ENCODE results near the gene PRKCE. TPM values are rescaled to one million over a fixed set of nuclear protein-coding genes. Genes with fewer than 3 reads are reported as not detected.

PRKCE gene
- total and polyA plus RNA-seq, 7 donors: 3.0 to 21.9 (median 15.8) TPM

GRCh38 chr2:45643543-45644542 is 7.6 kb upstream of the PRKCE start:
- TF ChIP-seq POLR2AphosphoS5 (IDR thresholded peaks at IDR 0.05) (peak in 1 of 4 donors; percentile 14), CTCF (IDR thresholded peaks at IDR 0.05) (peak; percentile 91 to 99 (median 97)), EP300 (IDR thresholded peaks at IDR 0.05) (no peak)
- peak; percentile 78 for DNase-seq
- Histone ChIP-seq H3K36me3 (no peaks in the 10 kb centered on the region), H3K27me3 (peaks cover 0 to 4% (median 0%) of the 10 kb centered on the region in 3 donors), H3K4me3 (peak overlapping the region; percentile 32 to 69 (median 58)), H3K4me1 (peaks cover 0 to 37% (median 22%) of the 10 kb centered on the region in 4 donors), H3K27ac (peak overlapping the region in 3 of 4 donors; percentile 35 to 67 (median 36)), H3K9me3 (no peaks in the 10 kb centered on the region)
- intact Hi-C loops (cut with DNase I): loop anchor here (1.0 to 2.0 kb wide), 3 partner anchors 292 to 817 kb away; no protein-coding TSS in a partner anchor
- 10 to 13% methylated on average over 49 of the region's 49 CpGs for WGBS, 2 donors

- intact Hi-C loops (cut with DNase I): no loop called here
- H3K4me3 ChIP-seq: no peak overlapping the region
- TF ChIP-seq POLR2AphosphoS5 (IDR thresholded peaks at IDR 0.05) (no peak), POLR2A (IDR thresholded peaks at IDR 0.05) (no peak)
- H3K4me1 ChIP-seq: peaks cover 0 to 46% (median 28%) of the 10 kb centered on the region in 4 donors
- no peak for DNase-seq
- peaks cover 0 to 4% (median 0%) of the 10 kb centered on the region in 3 donors for H3K27me3 ChIP-seq
- H3K27ac ChIP-seq: no peak overlapping the region
- H3K36me3 ChIP-seq: no peaks in the 10 kb centered on the region
- 96 to 97% methylated on average over 2 of the region's 2 CpGs for WGBS, 2 donors
- no peaks in the 10 kb centered on the region for H3K9me3 ChIP-seq
Observed at GRCh38 chr2:45646289-45646688, 5.2 kb upstream of the PRKCE start.

- 62 to 89% methylated on average over 9 of the region's 9 CpGs for WGBS, 2 donors
- intact Hi-C loops (cut with DNase I): no loop called here
- Histone ChIP-seq H3K36me3 (no peaks in the 10 kb centered on the region), H3K27ac (peak overlapping the region in 3 of 4 donors; percentile 39 to 99 (median 99)), H3K4me3 (no peak overlapping the region), H3K27me3 (peaks cover 0 to 4% (median 0%) of the 10 kb centered on the region in 3 donors), H3K9me3 (no peaks in the 10 kb centered on the region), H3K4me1 (peaks cover 0 to 46% (median 28%) of the 10 kb centered on the region in 4 donors)
- TF ChIP-seq POLR2AphosphoS5 (IDR thresholded peaks at IDR 0.05) (peak in 1 of 4 donors; percentile 35), EP300 (IDR thresholded peaks at IDR 0.05) (no peak)
- no peak for DNase-seq
Observed at GRCh38 chr2:45647356-45647755, 4.1 kb upstream of the PRKCE start.

- TF ChIP-seq EP300 (IDR thresholded peaks at IDR 0.05) (no peak), POLR2AphosphoS5 (IDR thresholded peaks at IDR 0.05) (no peak), POLR2A (IDR thresholded peaks at IDR 0.05) (no peak), CTCF (IDR thresholded peaks at IDR 0.05) (no peak)
- Histone ChIP-seq H3K27me3 (peaks cover 0 to under 1% (median 0%) of the 10 kb centered on the region in 3 donors), H3K27ac (peak overlapping the region in 3 of 4 donors; percentile 99), H3K36me3 (no peaks in the 10 kb centered on the region), H3K4me3 (no peak overlapping the region), H3K4me1 (peaks cover 0 to 46% (median 31%) of the 10 kb centered on the region in 4 donors), H3K9me3 (no peaks in the 10 kb centered on the region)
- WGBS, 2 donors: 86 to 91% methylated on average over 3 of the region's 3 CpGs
- intact Hi-C loops (cut with DNase I): no loop called here
- DNase-seq: no peak
Observed at GRCh38 chr2:45647986-45648520, 3.4 kb upstream of the PRKCE start.

- no peaks in the 10 kb centered on the region for H3K27me3 ChIP-seq
- no peaks in the 10 kb centered on the region for H3K36me3 ChIP-seq
- intact Hi-C loops (cut with DNase I): no loop called here
- H3K9me3 ChIP-seq: no peaks in the 10 kb centered on the region
- peak overlapping the region in 3 of 4 donors; percentile 99 for H3K27ac ChIP-seq
- 26 to 64% methylated on average over 2 of the region's 2 CpGs for WGBS, 2 donors
- H3K4me1 ChIP-seq: peaks cover 0 to 45% (median 33%) of the 10 kb centered on the region in 4 donors
- TF ChIP-seq CTCF (IDR thresholded peaks at IDR 0.05) (no peak), POLR2A (IDR thresholded peaks at IDR 0.05) (no peak), POLR2AphosphoS5 (IDR thresholded peaks at IDR 0.05) (no peak), EP300 (IDR thresholded peaks at IDR 0.05) (no peak)
- no peak for DNase-seq
- H3K4me3 ChIP-seq: peak overlapping the region in 1 of 4 donors; percentile 86
Observed at GRCh38 chr2:45648636-45649035, 2.8 kb upstream of the PRKCE start.

All from sigmoid colon (tissue), 7 donors.